UCSD-AML1 (cell line): Measurements from ENCODE around the gene SLC6A11.

Source experiments
- DNase-seq: peaks from one replicate; lab custom pipeline; 2025; ENCODE audit not compliant: unreplicated experiment; lab: John Stamatoyannopoulos, UW

SLC6A11 gene

GRCh38 chr3:10788451-10788850, 27.6 kb upstream of the SLC6A11 start:
- no peak for DNase-seq

- DNase-seq, result no peak
Measured at GRCh38 chr3:10790713-10791112, 25.3 kb upstream of the SLC6A11 start.

- DNase-seq, result no peak
Measured at GRCh38 chr3:10792208-10792607, 23.8 kb upstream of the SLC6A11 start.

DNA sequence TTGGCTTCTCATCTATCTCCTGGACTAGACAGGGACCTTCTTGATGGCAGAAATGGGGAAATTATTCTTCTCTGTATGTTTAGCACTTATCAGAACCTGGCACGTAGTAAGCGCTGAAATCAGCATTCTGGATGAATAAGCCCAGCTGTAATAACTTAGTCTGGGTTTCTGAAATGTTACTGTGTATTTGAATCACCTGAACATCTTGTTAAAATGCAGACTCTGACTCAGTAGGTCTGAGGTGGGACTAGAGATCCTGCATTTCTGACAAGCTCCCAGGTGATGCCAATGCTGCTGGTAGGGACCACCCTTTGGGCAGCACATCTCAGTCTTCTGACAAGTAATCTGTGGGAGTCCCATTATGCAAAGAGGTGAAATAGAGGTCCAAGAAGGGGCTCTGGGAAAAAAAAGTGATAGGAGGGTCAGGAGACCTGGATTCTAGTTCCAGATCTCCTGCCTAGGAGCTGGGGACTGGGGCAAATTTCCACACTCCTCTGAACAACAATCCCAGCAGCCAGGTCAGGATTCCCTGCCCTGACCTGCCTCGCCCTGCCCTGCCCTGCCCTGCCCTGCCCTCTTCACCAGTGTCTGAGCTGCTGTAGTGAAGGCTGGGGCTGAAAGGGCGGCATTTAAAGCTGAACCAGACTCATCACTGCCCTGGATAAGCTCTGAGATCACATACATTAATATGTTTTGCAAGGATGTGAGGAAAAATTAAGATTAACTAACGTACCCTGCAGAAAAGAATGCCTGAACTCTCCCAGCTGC, 17.2 kb upstream of the SLC6A11 start:
- no peak for DNase-seq

DNA sequence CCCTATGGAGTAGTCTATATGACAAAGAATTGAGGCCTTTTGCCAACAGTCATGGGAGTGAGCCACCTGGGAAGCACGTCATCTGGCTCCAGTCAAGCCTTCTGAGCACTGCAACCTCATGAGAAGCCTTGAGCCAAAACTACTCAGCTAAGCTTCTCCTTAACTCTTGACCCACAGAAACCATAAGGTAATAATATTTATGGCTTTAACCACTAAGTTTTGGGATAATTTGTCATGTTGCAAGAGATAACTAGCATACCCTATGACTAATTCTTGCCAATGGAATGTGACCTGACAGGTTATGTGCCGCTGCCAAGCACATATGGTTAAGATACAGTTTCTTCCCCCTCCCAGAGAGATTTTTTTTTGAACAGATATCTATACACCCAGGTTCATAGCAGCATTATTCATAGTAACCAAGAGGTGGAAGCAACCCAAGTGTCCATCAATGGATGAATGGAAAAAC, 11.8 kb upstream of the SLC6A11 start:
- no peak for DNase-seq

GRCh38 chr3:10806006-10806405, 10.0 kb upstream of the SLC6A11 start:
- no peak for DNase-seq

DNA sequence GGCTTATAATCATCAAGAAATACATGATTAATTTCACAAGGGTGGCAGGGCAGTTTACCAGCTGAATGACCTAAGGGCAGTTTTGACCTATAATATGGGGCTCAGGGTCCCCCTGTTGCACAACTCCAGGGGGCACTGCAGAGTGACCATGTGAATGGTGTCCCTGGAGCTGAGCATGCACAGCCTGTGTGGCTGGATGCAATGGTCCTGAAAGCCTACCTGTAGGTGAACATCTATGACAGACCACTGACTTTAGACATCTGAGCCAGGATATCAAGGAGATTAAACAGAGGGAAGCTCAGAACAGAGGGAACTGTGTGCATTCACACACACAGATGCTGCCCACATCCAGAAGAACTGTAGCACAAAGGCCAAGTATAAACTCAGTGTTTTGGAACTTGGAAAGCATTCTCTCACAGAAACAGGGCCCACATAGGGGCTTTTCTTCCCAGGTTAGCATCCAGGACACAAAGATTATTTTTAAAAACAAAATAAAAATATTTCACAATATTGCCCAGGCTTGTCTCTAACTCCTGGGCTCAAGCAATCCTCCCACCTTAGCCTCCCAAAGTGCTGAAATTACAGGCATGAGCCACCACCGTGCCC, 7.8 kb upstream of the SLC6A11 start:
- DNase-seq, result no peak

DNA sequence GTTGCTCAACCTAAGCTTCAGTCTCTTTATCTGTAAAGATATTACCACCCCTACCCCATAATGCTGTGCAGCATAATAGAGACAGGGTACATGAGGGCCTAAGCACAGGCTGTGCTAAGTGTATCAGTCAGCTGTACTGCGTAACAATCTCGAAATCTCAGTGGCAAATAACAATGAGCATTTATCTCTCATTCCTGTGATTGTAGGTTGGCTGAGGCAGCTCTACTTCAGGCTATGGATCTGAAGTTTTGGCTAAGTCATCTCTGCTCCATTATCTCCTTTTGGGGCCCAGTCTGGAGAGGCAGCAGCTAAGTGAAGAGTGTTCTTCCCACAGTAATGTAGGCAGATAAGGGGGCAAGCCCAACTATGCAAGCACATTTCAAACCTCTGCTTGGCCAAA, 7.1 kb upstream of the SLC6A11 start:
- no peak for DNase-seq

DNA sequence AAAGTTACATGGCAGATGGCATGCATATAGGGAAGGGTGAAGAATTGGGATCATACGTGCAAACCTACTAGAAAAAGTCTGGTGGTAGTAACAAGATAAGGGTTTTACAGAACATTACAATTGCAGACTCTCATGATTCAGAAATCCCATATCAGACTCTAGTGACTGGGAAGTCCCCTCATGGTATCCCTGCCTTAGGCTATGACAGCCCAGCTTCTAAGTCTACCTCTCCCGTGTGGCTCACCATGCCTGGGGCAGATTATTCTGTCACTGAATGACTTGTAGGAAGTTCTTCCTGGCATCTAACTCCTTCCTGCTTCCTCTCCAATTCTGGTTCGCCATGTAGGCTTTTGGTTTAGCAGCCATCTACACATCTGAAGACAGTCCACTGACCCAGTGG, 5.7 kb upstream of the SLC6A11 start:
- DNase-seq, result no peak

GRCh38 chr3:10813425-10813824, 2.6 kb upstream of the SLC6A11 start:
- no peak for DNase-seq

GRCh38 chr3:10814623-10815022, 1.4 kb upstream of the SLC6A11 start:
- no peak for DNase-seq

DNA sequence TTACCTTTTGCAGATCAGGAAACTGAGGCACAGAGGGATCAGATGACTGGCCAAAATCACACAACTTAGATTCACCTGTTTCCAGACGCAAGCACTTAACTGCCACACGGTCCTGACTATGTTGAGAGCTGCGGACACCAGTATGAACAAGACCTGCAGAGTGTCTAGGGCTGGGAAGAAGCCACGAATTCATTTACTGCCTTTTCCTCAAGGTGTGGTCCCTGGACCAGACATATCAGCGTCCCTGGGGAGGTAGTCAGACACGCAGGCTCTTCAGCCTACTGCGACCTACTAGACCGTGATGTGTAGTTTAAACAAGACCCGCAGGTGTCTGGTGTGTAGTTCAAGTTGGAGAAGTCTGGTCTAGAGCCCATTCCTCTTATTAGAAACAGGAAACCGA, 541 bp upstream of the SLC6A11 start:
- no peak for DNase-seq

GRCh38 chr3:10816863-10817253, 830 bp downstream of the SLC6A11 start:
- DNase-seq, result no peak

- DNase-seq, result no peak
Measured at GRCh38 chr3:10817506-10817905, 1.5 kb downstream of the SLC6A11 start.

GRCh38 chr3:10822055-10822454, 6.0 kb downstream of the SLC6A11 start:
- no peak for DNase-seq

- DNase-seq, result no peak
Measured at GRCh38 chr3:10822708-10823515, 6.9 kb downstream of the SLC6A11 start.

GRCh38 chr3:10823516-10823818, 7.4 kb downstream of the SLC6A11 start:
- DNase-seq, result no peak

- no peak for DNase-seq
Measured at GRCh38 chr3:10824468-10824867, 8.4 kb downstream of the SLC6A11 start.

DNA sequence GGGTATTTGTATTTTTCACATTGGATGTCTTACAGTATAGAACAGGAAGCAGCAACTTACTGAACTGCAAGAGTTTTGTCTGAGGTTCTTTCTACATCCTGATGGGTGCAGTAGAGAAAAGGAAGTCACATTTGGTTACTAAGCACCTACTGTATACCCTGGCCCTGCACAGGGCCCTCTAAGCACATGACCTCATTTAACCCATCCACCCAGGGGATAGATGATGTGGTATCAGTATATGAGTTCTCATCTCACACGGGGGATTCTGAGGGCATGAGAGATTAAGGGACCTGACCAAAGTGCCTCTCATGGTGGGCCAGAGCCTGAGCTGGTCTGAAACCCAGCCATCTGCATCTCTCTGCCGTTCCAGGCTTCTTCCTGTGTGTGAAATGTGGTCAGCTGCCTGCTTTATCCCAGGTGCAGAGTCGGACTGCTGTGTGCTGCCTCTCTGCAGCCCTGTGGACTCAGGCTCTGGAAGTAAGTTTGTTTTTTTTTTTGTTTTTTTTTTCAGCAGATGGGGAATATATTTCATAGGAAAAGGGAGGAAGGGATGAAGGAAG, 17.9 kb downstream of the SLC6A11 start:
- DNase-seq, result no peak

GRCh38 chr3:10834951-10835350, 18.9 kb downstream of the SLC6A11 start:
- DNase-seq, result no peak

GRCh38 chr3:10835406-10835805, 19.4 kb downstream of the SLC6A11 start:
- DNase-seq, result no peak

- DNase-seq, result no peak
Measured at GRCh38 chr3:10836676-10837075, 20.6 kb downstream of the SLC6A11 start.
